Brain microvascular endothelial cell (primary cell): ENCODE measurements around the gene LGR5.

Experiments
- DNase-seq: peaks from one replicate; pipeline ENCODE4 v3.0.0-alpha.2; 2020
- H3K27ac ChIP-seq: fragments of 250-450 bp; sonication (Bioruptor Pico); 2 replicates; pipeline ENCODE4 v1.5.1; 2020; ENCODE audit warnings: mild to moderate bottlenecking, moderate library complexity
- H3K27me3 ChIP-seq: fragments of 250-450 bp; sonication (Bioruptor Pico); replicated peaks from 2 replicates; pipeline ENCODE4 v1.5.1; 2020; ENCODE audit warnings: mild to moderate bottlenecking
- H3K36me3 ChIP-seq: fragments of 250-450 bp; sonication (Bioruptor Pico); replicated peaks from 2 replicates; pipeline ENCODE4 v1.5.1; 2020; ENCODE audit warnings: mild to moderate bottlenecking
- H3K4me3 ChIP-seq: 2 replicates; pipeline ENCODE4 v1.5.1; 2011; ENCODE audit warnings: low read depth, mild to moderate bottlenecking, control low read depth, low read length, moderate library complexity
- in situ Hi-C: cut with HindIII; loops from 2 replicates; pipeline ENCODE4 v1.10.0; 2017; ENCODE audit warnings: low sequenced_read_pairs, low pct_ligation_motif_present
- TF ChIP-seq, protein P1 (sequence below): IDR thresholded peaks from 2 replicates; pipeline ENCODE4 v1.5.1; 2011; ENCODE audit warnings: low read depth, mild to moderate bottlenecking, moderate library complexity, low read length, control low read depth, inconsistent platforms; ENCODE audit errors: missing control alignments

The LGR5 gene

DNA sequence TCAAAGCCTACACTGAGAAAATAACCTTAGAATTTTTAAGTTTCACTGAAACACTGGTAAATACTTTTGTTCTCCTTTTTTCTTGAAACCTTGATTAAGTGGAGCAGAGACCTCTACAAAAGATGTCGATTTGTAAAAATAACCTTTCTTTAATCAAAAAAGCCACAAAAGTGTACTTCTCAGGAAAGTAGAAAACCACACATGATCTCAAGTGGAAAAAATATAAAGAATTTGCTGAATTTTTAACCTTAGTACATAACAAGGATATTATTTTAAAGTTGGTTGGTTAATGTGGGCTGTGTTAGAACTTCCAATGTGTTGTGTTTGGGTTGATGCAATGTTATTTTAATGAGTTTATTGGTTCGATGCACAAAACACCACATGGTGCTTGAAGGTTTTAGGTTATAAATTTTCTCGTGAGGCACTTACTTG is 8.6 kb downstream of the LGR5 start:
- Histone ChIP-seq H3K36me3 (no peaks in the 10 kb centered on the region), H3K4me3 (no peak overlapping the region), H3K27me3 (peaks cover 5% of the 10 kb centered on the region), H3K27ac (no peak overlapping the region)
- TF ChIP-seq, protein P1, sequence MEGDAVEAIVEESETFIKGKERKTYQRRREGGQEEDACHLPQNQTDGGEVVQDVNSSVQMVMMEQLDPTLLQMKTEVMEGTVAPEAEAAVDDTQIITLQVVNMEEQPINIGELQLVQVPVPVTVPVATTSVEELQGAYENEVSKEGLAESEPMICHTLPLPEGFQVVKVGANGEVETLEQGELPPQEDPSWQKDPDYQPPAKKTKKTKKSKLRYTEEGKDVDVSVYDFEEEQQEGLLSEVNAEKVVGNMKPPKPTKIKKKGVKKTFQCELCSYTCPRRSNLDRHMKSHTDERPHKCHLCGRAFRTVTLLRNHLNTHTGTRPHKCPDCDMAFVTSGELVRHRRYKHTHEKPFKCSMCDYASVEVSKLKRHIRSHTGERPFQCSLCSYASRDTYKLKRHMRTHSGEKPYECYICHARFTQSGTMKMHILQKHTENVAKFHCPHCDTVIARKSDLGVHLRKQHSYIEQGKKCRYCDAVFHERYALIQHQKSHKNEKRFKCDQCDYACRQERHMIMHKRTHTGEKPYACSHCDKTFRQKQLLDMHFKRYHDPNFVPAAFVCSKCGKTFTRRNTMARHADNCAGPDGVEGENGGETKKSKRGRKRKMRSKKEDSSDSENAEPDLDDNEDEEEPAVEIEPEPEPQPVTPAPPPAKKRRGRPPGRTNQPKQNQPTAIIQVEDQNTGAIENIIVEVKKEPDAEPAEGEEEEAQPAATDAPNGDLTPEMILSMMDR, result no peak
- in situ Hi-C loops, result no loop called here
- DNase-seq, result no peak

DNA sequence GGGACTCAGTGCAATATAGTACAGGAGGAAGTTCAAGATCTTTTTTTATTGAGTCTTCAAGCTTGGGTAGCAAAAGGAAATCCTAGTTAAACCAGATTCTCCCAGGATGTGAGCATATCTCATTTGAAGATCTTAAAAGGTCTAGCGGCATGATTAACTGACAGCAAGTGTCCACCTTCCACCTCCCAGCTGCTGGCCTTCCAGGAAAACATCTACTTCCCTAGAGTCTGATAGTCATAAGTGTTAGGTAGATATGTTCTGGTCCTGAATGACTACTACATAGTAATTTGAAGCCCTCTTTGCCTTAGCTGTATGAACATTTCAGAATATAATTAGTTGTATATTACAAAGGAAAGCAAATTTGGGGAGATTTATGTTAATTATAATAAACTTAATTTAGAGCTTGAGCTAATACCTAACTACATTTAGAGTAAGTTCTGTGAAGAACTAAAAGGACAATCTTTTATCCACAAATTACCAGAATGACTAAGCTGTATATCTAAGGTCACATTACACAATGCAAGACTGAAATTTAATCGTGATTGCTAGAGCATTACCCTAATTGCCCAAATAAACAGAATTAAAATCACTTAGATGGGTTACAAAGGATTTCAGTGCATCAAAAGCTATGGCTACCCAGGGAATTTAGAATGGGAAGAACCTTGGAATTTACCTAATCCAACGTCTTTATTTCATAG is 9.9 kb downstream of the LGR5 start:
- Histone ChIP-seq H3K27me3 (peaks cover 5% of the 10 kb centered on the region), H3K36me3 (no peaks in the 10 kb centered on the region), H3K27ac (no peak overlapping the region), H3K4me3 (no peak overlapping the region)
- in situ Hi-C loops, result no loop called here
- no peak for DNase-seq
- TF ChIP-seq, protein P1, result no peak

DNA sequence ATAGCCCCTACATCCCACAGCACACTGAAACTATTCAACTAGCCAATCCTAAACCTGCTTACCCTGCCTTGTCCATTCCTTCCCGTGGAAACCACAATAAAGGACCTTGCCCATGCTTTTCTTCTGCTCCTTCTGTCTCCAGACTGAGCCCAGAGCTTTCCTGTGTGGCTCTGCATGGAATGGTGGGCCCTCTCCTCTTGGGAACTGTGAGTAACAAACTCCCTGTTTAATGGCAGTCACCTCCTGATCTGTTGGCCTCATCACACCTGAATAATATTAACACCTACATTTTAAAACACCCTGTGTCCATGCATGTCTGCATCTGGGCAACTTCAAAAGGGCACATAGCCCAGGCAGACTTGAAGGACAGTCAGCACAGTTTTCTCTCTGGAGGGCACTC is 12.4 kb downstream of the LGR5 start:
- H3K27me3 ChIP-seq, result peaks cover 5% of the 10 kb centered on the region
- H3K36me3 ChIP-seq, result no peaks in the 10 kb centered on the region
- TF ChIP-seq, protein P1, result no peak
- H3K4me3 ChIP-seq, result no peak overlapping the region
- no peak for DNase-seq
- no peak overlapping the region for H3K27ac ChIP-seq
- in situ Hi-C loops, result no loop called here

DNA sequence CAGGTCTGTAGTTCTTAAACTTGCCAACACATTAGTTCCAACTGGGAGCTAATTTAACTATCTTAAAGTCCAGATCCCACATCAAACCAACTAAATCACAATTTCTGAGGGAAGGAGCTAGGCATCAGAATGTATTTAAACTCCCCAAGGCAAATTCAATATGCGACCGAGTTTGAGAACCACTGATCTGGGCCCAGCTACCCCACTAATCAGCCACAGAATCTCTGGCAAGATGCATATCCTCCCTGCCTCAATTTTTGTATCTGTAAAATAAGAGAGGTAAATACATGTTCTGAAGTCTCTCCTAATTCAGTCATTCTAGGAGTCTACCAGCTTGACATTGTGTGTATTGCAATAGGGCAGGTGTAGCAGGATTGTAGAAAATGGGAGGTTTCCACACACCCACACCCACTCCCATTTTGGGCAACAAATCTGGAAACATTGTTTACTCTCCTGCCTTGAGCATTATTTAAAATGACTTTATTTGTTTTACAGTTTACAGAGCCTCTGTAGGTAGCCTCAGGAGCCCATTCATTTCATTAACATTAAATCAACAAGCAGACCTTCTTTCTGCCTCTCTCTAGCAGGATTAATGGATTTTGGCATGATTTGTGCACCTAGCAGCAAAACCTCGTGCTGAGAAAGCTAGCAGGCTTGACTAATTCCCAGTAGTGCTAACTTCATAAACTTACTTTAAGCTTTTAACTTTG is 15.6 kb downstream of the LGR5 start:
- Histone ChIP-seq H3K4me3 (no peak overlapping the region), H3K27ac (no peak overlapping the region), H3K27me3 (peaks cover 4% of the 10 kb centered on the region), H3K36me3 (no peaks in the 10 kb centered on the region)
- TF ChIP-seq, protein P1, result no peak
- in situ Hi-C loops, result no loop called here
- no peak for DNase-seq

DNA sequence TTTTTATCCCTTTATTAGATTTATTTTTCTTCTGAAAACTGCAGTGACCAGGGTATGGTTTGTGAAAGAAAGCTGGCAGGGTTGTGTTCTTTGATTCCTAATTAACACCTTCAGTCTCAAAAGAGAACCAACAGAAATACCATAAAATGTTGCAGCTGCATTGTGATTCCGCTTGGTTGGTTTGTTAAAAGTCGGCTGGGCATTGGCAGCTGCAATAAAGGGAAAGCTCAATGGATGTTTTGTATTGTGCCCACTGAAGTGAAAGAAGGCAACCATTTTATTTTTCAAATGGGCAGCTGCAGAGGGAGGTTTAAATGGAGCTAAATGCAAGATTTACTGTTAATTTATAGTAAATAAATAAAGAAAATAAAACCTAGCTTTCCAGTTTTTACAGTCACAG is 16.7 kb downstream of the LGR5 start:
- Histone ChIP-seq H3K4me3 (no peak overlapping the region), H3K27me3 (peaks cover 4% of the 10 kb centered on the region), H3K27ac (no peak overlapping the region), H3K36me3 (no peaks in the 10 kb centered on the region)
- TF ChIP-seq, protein P1, result no peak
- no peak for DNase-seq
- in situ Hi-C loops, result no loop called here
